GM18505 (cell line): ENCODE results near the gene CTNS.

ENCODE experiments used
- ATAC-seq: cut with Tn5 transposase; IDR thresholded peaks from one replicate; pipeline ENCODE4 v1.9.1; 2021; ENCODE audit not compliant: unreplicated experiment
- POLR2A ChIP-seq: IDR thresholded peaks from 4 replicates; pipeline ENCODE4 v1.6.1; 2011; ENCODE audit warnings: borderline replicate concordance; ENCODE audit not compliant: insufficient read depth, insufficient read length; ENCODE audit errors: extremely low read depth

CTNS gene

GRCh38 chr17:3672571-3672970, 36.0 kb downstream of the CTNS start:
- ATAC-seq, result no peak
- no peak for TF ChIP-seq POLR2A

GRCh38 chr17:3675886-3676285, 39.3 kb downstream of the CTNS start:
- no peak for TF ChIP-seq POLR2A
- no peak for ATAC-seq

DNA sequence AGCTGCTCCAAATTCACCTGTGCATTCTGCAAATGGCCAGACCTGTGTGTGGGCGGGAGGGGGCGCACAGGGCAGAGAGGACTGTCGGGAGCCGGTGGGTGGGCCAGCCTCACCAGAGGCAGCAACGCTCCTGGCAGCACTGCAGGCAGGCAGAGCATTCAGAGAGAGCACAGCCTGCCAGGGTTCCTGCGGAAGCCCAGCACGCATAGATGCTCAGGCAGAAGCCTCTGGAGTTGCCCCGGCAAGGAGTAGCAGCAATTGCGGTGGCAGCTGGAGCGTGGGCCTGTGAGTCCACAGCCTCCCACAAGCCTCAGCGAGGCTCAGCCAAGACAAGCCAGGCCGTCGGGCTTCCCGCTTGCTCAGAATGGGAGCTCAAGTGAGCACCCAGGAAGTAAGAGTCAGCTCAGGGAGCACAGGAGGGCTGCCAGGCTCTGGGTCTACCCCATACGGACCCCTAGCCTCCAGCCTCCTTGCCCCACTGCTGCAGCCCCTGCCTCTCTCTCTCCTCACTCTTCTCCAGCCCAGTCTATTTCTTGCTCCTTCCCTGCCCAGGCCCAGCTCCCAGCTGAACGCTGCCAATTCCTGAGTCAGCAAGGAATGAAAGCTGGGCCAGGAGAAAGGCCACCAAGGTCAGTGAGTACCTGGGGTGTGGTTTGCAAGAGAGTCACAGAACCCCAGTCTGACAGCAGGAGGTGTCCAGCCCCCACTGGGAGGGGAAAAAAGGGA, 41.7 kb downstream of the CTNS start:
- TF ChIP-seq POLR2A, result no peak
- ATAC-seq, result no peak

GRCh38 chr17:3678821-3679530, 42.4 kb downstream of the CTNS start:
- no peak for ATAC-seq

GRCh38 chr17:3679531-3680126, 43.1 kb downstream of the CTNS start:
- no peak for ATAC-seq
- no peak for TF ChIP-seq POLR2A

More at GRCh38 chr17:3678821-3679530, 42.4 kb downstream of the CTNS start:
- no peak for TF ChIP-seq POLR2A

DNA sequence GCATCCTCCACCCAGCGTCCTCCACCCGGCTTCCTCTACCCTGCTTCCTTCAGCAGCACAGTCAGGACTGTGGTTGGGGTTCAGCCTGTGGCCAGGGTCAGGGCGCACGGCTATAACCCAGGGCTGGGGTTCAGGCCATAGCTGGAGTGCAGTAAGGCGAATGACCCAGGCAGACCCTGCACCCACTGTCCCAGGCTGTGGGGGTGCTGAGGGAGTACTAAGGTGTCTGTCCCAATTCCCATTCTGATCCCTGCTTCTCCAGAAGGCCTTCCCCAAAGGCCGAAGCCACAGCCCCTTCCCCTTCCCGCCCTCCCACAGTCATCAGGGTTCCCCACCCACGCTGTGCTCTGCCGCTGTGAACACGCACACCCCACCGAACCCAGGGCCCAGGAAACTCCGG, 44.5 kb downstream of the CTNS start:
- no peak for TF ChIP-seq POLR2A
- ATAC-seq, result no peak

GRCh38 chr17:3681565-3681964, 45.0 kb downstream of the CTNS start:
- no peak for ATAC-seq
- TF ChIP-seq POLR2A, result no peak

GRCh38 chr17:3682033-3682432, 45.5 kb downstream of the CTNS start:
- ATAC-seq, result no peak
- no peak for TF ChIP-seq POLR2A

- peak; percentile 48 for ATAC-seq
- TF ChIP-seq POLR2A, result no peak
These were observed 46.5 kb downstream of the CTNS start for GRCh38 chr17:3683054-3683511.

GRCh38 chr17:3685174-3685573, 48.6 kb downstream of the CTNS start:
- TF ChIP-seq POLR2A, result no peak
- ATAC-seq, result no peak

- TF ChIP-seq POLR2A, result no peak
These were observed 51.5 kb downstream of the CTNS start for GRCh38 chr17:3688027-3688553.

DNA sequence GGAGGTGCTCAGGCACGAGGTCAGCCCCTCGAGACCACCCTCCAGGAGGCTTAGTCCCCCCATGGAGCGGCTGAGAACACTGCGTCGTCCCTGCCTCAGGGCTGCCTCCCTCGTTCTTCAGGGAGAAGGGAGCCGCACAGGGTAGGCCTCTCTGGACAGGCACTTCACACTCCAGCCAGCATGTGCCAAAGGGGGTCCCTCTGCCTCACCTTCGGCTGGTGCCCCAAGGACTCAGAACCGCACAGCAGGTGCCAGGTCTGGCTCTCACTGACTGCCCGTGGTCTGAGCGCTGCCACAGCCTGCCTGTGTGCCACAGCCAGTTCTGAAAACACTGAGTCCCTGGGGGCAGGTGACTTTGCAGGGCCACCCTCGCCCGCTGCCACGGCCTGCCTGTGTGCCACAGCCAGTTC, 52.3 kb downstream of the CTNS start:
- ATAC-seq, result no peak
- no peak for TF ChIP-seq POLR2A

More at GRCh38 chr17:3688027-3688553, 51.5 kb downstream of the CTNS start:
- no peak for ATAC-seq

- TF ChIP-seq POLR2A, result no peak
- ATAC-seq, result no peak
These were observed 52.9 kb downstream of the CTNS start for GRCh38 chr17:3689262-3690093.
